Cardiac muscle cell (in vitro differentiated cells and primary cell): ENCODE results near the gene TRIOBP. TPM values are rescaled to one million over a fixed set of nuclear protein-coding genes. Genes with fewer than 3 reads are reported as not detected.
"Not testable (repeated sequence)": the region's sequence is repeated elsewhere in the genome, so short reads cannot be mapped to it uniquely, and the experiment has no call there.

Source experiments
- DNase-seq, 2 donors: peaks; one replicate each; pipeline versions ENCODE4 v3.0.0 to v3.0.0-alpha.2; 2010 to 2017; ENCODE audit warnings: low read depth in 1 of 2, low spot score in 1 of 2
- H3K27ac ChIP-seq: fragments of 200-600 bp; sonication (generic); 2 replicates; pipeline ENCODE4 v1.5.1; 2016
- H3K27me3 ChIP-seq: fragments of 200-600 bp; sonication (generic); 2 replicates; pipeline ENCODE4 v1.6.0; 2016; ENCODE audit warnings: control low read depth
- H3K36me3 ChIP-seq: fragments of 200-600 bp; sonication (generic); 2 replicates; pipeline ENCODE4 v1.5.1; 2016; ENCODE audit warnings: control low read depth
- H3K4me1 ChIP-seq: fragments of 200-600 bp; sonication (generic); 2 replicates; pipeline ENCODE4 v1.8.1; 2017; ENCODE audit warnings: low read depth, mild to moderate bottlenecking, mixed run types
- H3K4me3 ChIP-seq: fragments of 200-600 bp; sonication (generic); 2 replicates; pipeline ENCODE4 v1.5.1; 2016; ENCODE audit warnings: mild to moderate bottlenecking
- H3K9me3 ChIP-seq: fragments of 200-600 bp; sonication (generic); 2 replicates; pipeline ENCODE4 v1.5.1; 2017; ENCODE audit warnings: low read depth, mild to moderate bottlenecking, control low read depth
- CTCF ChIP-seq: IDR thresholded peaks from 2 replicates; pipeline ENCODE4 v1.5.1; 2012; ENCODE audit warnings: low read depth, mild to moderate bottlenecking, low read length
- polyA plus RNA-seq: library from polyadenylated mRNA; unstranded; fragments of >200 nt; fragmentation: Nextera tagmentation; extraction: Ambion mirVana; gene quantifications from 2 replicates; pipeline ENCODE4 v1.2.1, GENCODE V29; 2016
- total RNA-seq: library from RNA; depleted of rRNA; stranded (reverse); fragments of >200 nt; gene quantifications from 2 replicates; pipeline ENCODE4 v1.2.3, GENCODE V29; 2016

Gene TRIOBP
- total and polyA plus RNA-seq, 2 experiments from 2014 or later = 150 to 202 TPM

DNA sequence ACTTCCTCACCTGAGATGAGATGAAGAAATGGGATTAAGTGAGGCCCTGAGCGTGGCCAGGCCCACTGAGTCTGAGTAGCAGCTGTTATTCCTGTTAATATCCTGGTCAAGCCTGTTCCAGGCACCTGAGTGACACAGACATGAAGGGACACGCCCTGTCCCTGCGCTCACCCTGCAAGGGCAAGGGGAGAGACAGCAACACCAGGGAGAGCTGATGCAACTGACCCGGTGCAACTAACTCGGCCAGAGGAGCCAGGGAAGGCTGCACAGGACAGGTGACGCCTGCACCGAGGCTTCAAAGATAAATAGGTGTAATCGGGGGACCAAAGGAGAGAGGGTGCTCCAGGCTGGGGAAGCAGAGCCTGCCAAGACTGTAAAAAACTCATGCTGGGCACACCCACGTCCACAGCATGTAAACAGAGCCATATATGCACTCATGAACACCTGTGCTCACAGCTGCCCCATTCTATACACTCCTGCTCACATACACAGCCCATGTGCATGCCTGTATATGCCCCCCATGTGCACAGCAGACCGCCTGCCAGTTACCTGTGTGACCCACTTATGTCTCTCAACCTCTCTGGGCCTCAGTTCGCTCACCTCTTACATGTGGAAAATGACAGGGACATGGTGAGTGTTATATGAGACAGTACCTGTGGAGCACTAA is 88.1 kb downstream of the TRIOBP start:
- no peak for TF ChIP-seq CTCF
- Histone ChIP-seq H3K27me3 (no peaks in the 10 kb centered on the region), H3K4me3 (no peak overlapping the region), H3K9me3 (no peaks in the 10 kb centered on the region), H3K36me3 (no peaks in the 10 kb centered on the region), H3K4me1 (no peaks in the 10 kb centered on the region), H3K27ac (no peak overlapping the region)
- DNase-seq = no peak

DNA sequence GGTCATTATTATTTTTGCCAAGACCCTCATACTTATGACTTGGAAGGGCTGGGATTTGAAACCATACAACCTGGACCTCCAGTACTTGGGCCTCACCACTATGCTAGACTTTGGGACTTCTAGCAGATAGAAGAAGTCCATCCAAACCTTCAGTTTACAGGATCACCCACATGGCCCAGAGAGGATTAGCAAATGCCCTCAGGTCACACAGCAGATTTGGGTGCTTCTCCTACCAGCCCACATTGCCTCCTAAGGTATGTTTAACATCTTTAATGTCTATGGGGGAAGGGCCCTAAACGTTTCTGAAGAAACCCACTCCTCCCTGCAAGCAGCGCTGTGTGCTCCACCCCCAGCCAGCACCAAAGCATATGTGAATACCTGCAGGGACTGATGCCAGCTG is 93.4 kb downstream of the TRIOBP start:
- no peak for DNase-seq

GRCh38 chr22:37792494-37792893 is 95.6 kb downstream of the TRIOBP start:
- no peak for DNase-seq
- H3K4me1 ChIP-seq = no peaks in the 10 kb centered on the region
- H3K36me3 ChIP-seq = no peaks in the 10 kb centered on the region
- no peak overlapping the region for H3K27ac ChIP-seq
- H3K9me3 ChIP-seq = no peaks in the 10 kb centered on the region
- TF ChIP-seq CTCF = no peak
- H3K27me3 ChIP-seq = no peaks in the 10 kb centered on the region
- H3K4me3 ChIP-seq = no peak overlapping the region

More for the DNA sequence above, 93.4 kb downstream of the TRIOBP start:
- Histone ChIP-seq H3K27ac (no peak overlapping the region), H3K36me3 (no peaks in the 10 kb centered on the region), H3K27me3 (no peaks in the 10 kb centered on the region), H3K9me3 (no peaks in the 10 kb centered on the region), H3K4me1 (no peaks in the 10 kb centered on the region), H3K4me3 (no peak overlapping the region)
- TF ChIP-seq CTCF = no peak

DNA sequence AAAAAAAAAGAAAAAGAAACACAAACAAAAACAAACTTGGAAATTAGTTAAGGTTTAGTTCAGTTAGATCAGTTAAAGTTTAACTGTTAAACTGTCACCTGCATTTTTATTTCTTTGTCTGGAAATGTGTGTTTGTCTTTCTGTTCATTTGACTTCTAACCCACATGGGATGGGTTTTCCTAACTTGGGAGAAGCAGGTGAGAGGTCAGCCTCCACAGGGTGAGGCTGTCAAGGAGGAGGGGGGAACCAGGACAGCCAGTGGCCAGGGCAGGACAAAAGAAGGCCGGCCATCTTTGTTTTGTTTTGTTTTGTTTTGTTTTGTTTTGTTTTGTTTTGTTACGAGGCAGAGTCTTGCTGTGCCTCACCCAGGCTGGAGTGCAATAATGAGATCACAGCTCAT is 97.5 kb downstream of the TRIOBP start:
- no peak for DNase-seq
- Histone ChIP-seq H3K9me3 (no peaks in the 10 kb centered on the region), H3K27me3 (no peaks in the 10 kb centered on the region), H3K4me1 (no peaks in the 10 kb centered on the region), H3K36me3 (no peaks in the 10 kb centered on the region), H3K4me3 (no peak overlapping the region), H3K27ac (no peak overlapping the region)
- no peak for TF ChIP-seq CTCF

GRCh38 chr22:37796079-37796478 is 99.2 kb downstream of the TRIOBP start:
- Histone ChIP-seq H3K36me3 (no peaks in the 10 kb centered on the region), H3K4me3 (no peak overlapping the region), H3K9me3 (no peaks in the 10 kb centered on the region), H3K27me3 (no peaks in the 10 kb centered on the region), H3K4me1 (no peaks in the 10 kb centered on the region), H3K27ac (no peak overlapping the region)
- no peak for TF ChIP-seq CTCF
- DNase-seq = no peak

DNA sequence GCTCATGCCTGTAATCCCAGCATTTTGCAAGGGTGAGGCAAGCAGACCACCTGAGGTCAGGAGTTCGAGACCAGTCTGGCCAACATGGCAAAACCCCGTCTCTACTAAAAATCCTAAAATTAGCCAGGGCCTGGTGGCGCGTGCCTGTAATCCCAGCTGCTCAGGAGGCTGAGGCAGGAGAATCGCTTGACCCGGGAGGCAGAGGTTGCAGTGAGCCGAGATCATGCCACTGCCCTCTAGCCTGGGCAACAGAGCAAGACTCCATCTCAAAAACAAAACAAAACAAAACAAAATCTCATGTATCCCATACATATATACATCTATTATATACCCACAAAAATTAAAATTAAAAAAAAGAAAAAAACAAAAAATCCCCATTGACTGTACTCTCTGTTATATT is 100.4 kb downstream of the TRIOBP start:
- H3K27ac ChIP-seq, H3K4me3 ChIP-seq, DNase-seq, H3K4me1 ChIP-seq, H3K36me3 ChIP-seq, H3K27me3 ChIP-seq, H3K9me3 ChIP-seq: not testable (repeated sequence)
